HG02870 (cell line): ENCODE results near the gene HNRNPH3.
A peak's percentile ranks its signal among the peaks of the same experiment; 100 is the strongest.

Experiments used
- ATAC-seq: cut with Tn5 transposase; IDR thresholded peaks from one replicate; pipeline ENCODE4 v1.9.1; 2021; ENCODE audit warnings: mild to moderate bottlenecking, moderate library complexity; ENCODE audit not compliant: unreplicated experiment

The HNRNPH3 gene

GRCh38 chr10:68330852-68331454, 911 bp upstream of the HNRNPH3 start:
- no peak for ATAC-seq

DNA sequence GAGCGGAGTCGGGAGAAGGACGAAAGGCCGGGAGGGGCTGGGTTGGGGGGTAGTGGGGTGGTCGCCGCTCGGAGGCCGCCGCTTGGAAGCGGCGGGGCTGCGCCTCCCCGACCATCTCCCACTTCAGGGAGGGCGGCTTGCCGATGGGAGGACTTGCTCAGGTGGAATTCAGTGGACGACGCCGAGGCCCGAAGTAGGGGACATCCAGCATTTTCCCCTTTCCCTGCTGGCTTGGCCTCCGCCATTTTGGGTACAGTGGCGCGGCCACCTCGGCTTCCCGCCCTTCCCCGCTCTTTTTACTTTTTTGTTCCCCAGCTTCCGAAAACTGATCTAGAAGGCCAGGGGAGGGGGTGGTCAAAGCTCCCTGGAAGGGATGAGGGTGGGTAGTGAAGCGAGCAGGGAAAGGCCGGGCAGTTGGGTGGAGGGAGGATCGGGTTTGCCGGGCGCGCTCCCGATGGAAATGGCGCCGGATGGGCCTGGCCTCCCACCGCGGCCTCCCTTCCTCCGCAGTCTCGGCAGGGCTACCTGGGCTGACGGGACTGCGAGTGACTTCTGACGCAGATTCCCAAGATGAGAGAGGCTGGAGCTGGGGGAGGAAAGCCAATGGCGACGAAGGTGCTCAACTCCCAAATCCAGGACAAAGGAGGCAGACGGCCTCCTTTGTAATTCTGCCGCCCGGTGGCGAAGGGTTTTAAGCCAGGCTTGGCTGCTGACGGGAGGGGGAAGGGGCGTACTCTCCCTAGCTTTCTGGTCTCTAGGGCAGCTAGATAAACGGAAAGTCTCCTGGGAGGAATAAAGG, 594 bp downstream of the HNRNPH3 start, which contains the start of gene PBLD:
Gene PBLD (minus strand): TSS at position 670 of the 799 bp plus-strand sequence. CDS start 26,084 bp downstream, outside the sequence.
- peak; percentile 9 for ATAC-seq

- no peak for ATAC-seq
Observed at GRCh38 chr10:68333058-68333395, 1.2 kb downstream of the HNRNPH3 start.

DNA sequence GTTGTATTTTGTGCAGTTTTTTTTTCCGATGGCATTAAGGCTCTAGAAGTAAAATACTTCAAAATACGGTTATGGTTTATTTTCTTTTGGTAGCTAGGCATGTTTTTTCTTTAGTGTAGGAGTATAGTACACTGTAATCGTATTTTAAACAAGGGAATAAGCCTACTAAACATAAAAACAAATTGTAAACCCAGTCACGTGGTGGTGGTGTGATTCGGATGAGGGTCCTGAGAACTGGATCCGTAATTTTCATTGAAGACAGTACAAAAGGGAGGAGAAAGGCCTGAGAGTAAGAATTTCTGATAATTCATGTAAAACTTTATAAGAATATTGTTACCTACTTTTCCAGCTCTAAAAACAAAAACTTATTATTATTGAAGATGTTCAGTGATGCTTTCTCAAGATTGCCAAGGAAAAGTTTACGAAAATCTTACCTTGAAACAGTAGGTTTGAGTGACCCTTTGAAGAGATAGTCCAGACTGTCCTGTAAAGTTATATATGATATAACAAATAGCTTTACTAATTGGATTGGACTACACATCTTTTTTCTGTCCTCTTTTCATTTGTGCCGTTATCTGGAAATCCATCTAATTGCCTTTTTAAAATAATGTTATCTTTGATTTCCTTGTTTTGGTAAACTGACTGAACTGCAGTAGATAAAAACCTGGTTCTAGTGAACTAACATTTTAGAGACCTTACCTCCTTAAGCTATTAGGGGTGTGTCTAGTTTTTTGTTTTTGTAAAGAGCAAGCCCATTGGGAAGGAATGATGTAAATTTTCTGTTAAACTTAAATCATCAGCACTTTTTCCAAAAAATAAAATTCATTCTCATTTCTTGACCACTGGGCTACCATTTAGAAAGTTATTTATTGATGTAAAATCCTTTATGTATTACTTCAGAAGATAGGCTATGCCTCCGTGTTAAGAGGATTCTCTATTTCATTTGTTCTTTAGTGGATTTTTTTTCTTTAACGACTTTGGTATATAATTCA, 1.9 kb downstream of the HNRNPH3 start:
- ATAC-seq = no peak

GRCh38 chr10:68334672-68335467, 3.0 kb downstream of the HNRNPH3 start:
- no peak for ATAC-seq

DNA sequence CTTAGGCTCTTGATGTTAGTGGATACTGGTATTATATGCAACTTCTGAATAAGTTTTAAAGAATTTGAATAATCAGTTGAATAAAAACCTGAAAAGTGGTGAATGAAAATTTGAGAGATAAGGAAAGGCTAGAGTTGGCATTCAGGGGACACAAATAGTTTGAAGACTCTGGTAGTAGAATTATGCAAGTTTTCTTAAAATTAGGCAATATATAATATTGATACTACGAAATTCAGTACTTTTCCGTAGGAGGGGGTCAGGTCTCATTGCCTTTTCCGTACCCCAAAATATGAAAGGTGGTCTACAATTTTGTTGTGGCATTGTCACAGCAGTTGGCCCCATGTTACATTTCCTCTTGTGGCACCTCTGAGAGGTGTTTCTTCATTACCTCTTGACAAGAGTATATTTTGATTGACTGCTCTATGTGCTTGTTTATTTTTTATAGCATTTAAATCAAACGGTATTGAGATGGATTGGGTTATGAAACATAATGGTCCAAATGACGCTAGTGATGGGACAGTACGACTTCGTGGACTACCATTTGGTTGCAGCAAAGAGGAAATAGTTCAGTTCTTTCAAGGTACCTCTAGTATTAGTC, 5.0 kb downstream of the HNRNPH3 start:
- no peak for ATAC-seq

- no peak for ATAC-seq
Observed at GRCh38 chr10:68340358-68341080, 8.7 kb downstream of the HNRNPH3 start.

DNA sequence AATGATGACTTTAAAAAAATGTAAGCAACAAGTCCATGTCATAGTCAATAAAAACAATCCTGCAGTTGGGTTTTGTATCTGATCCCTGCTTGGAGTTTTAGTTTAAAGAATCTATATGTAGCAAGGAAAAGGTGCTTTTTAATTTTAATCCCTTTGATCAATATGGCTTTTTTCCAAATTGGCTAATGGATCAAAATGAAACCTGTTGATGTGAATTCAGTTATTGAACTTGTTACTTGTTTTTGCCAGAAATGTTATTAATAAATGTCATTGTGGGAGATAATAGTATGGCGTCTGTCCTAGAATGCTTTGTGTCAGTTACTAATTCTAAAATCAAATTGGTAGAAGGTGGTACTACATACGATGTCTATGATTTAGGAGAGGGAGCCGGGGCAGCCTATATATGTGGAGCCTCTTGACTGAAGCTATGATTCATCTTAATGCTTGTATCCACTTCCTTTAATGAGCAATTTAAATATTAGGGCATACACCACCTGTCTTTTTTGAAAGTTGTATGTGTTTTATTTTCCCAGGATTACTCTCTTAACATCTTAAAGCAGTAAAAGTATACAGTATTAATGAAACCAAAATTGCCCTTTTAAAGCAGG, 11.1 kb downstream of the HNRNPH3 start:
- ATAC-seq = no peak

DNA sequence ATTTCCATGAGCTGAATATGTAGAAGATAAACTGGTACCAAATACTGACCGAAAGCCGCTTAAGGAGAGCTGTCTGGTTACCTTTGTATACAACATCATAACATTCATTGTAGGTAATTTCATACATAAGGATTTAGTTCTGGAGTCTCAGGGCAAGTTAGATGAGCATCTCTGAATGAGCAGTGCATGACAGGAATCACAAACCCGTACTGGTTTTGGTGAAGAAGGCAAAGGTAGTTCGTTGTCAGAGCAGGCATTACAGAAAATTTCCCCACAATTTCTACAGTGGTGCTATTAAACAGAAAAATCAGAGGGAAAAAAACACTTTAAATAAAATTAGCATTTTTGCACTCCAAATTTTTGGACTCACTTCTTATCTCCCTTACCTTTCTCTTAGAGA, 13.8 kb downstream of the HNRNPH3 start:
- no peak for ATAC-seq

- no peak for ATAC-seq
Observed at GRCh38 chr10:68346774-68347173, 14.9 kb downstream of the HNRNPH3 start.

DNA sequence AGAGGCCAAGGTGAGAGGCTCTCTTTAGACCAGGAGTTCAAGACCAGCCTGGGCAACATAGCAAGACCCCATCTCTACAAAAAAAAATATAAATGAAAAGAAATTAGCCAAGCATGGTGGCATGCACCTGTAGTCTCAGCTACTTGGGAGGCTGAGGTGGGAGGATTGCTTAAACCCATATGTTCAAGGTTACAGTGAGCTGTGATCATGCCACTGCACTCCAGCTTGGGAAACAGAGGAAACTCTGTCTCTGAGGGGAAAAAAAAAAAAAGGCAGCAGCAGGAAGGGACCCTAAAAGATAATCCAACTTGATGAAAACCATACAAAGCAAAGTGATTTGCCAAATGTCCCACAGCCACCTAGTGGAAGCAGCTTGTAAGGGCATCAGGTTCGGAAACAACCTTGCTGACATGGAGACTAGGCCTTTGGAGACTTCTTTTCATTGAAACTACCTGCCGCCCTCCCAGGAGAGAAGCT, 16.4 kb downstream of the HNRNPH3 start:
- ATAC-seq = peak; percentile 53

- ATAC-seq = no peak
Observed at GRCh38 chr10:68353537-68353936, 21.7 kb downstream of the HNRNPH3 start.

- no peak for ATAC-seq
Observed at GRCh38 chr10:68359189-68359588, 27.3 kb downstream of the HNRNPH3 start.

GRCh38 chr10:68362590-68362989, 30.7 kb downstream of the HNRNPH3 start:
- ATAC-seq = no peak

GRCh38 chr10:68364101-68364886, 32.4 kb downstream of the HNRNPH3 start:
- no peak for ATAC-seq

- ATAC-seq = no peak
Observed at GRCh38 chr10:68365611-68366010, 33.7 kb downstream of the HNRNPH3 start.

DNA sequence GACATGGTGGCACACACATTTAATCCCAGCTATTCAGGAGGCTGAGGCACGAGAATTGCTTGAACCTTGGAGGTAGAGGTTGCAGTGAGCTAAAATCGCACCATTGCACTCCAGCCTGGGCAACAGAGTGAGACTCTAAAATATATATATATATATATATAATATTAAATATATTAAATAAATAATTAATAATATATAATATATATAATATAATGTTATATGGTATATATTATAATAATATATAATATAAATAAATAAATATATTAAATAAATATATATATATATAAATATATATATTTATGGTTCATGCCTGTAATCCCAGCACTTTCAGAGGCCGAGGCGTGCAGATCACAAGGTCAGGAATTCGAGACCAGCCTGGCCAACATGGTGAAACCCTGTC, 34.7 kb downstream of the HNRNPH3 start:
- ATAC-seq = no peak

GRCh38 chr10:68367121-68367520, 35.3 kb downstream of the HNRNPH3 start:
- no peak for ATAC-seq
